ENCODE data around the gene ALPP.
A peak's percentile ranks its signal among the peaks of the same experiment; 100 is the strongest.
"Not testable (repeated sequence)": the region's sequence is repeated elsewhere in the genome, so short reads cannot be mapped to it uniquely, and the experiment has no call there.

Gene ALPP

GRCh38 chr2:232407428-232408150, 29.0 kb downstream of the ALPP start:
- DNase-seq, result not testable (repeated sequence)

- DNase-seq, result not testable (repeated sequence)
Observed at GRCh38 chr2:232408269-232408668, 29.7 kb downstream of the ALPP start.

GRCh38 chr2:232409617-232410016, 31.1 kb downstream of the ALPP start:
- not testable (repeated sequence) for DNase-seq

- no peak for DNase-seq
Observed at GRCh38 chr2:232410238-232410900, 31.8 kb downstream of the ALPP start.

GRCh38 chr2:232411901-232412629, 33.5 kb downstream of the ALPP start:
- DNase-seq, result no peak

GRCh38 chr2:232412986-232413385, 34.4 kb downstream of the ALPP start:
- no peak for DNase-seq

GRCh38 chr2:232415138-232415690, 36.7 kb downstream of the ALPP start:
- DNase-seq, result no peak

GRCh38 chr2:232415736-232416520, 37.4 kb downstream of the ALPP start:
- DNase-seq, result no peak

- DNase-seq, result no peak
Observed at GRCh38 chr2:232416521-232417470, 38.2 kb downstream of the ALPP start.

GRCh38 chr2:232417489-232417888, 38.9 kb downstream of the ALPP start:
- DNase-seq, result no peak

GRCh38 chr2:232418056-232418455, 39.5 kb downstream of the ALPP start:
- no peak for DNase-seq

- peak; percentile 19 for DNase-seq
Observed at GRCh38 chr2:232418466-232419244, 40.1 kb downstream of the ALPP start.

GRCh38 chr2:232419245-232420072, 40.9 kb downstream of the ALPP start:
- DNase-seq, result no peak

- no peak for DNase-seq
Observed at GRCh38 chr2:232420073-232420454, 41.5 kb downstream of the ALPP start.

- DNase-seq, result peak; percentile 49
Observed at GRCh38 chr2:232420463-232421188, 42.1 kb downstream of the ALPP start.

GRCh38 chr2:232421189-232421785, 42.7 kb downstream of the ALPP start:
- DNase-seq, result no peak

GRCh38 chr2:232422051-232422450, 43.5 kb downstream of the ALPP start:
- DNase-seq, result no peak

GRCh38 chr2:232422996-232423395, 44.4 kb downstream of the ALPP start:
- DNase-seq, result not testable (repeated sequence)

GRCh38 chr2:232423407-232423806, 44.9 kb downstream of the ALPP start:
- not testable (repeated sequence) for DNase-seq

Data from NCI-H1436 (cell line).